Stimulated activated CD8-positive, alpha-beta memory T cell treated with anti-CD3 and anti-CD28 coated beads, Interleukin-4, amount 100 ng/mL, for 4 hours (primary cell): Measurements from ENCODE around the gene ACSBG1.

Experiments used
- DNase-seq, 2 donors: peaks; one replicate each; pipeline ENCODE4 v3.0.0-alpha.2; 2020; ENCODE audit warnings: low read depth in 2 of 2, low spot score in 1 of 2

The ACSBG1 gene

DNA sequence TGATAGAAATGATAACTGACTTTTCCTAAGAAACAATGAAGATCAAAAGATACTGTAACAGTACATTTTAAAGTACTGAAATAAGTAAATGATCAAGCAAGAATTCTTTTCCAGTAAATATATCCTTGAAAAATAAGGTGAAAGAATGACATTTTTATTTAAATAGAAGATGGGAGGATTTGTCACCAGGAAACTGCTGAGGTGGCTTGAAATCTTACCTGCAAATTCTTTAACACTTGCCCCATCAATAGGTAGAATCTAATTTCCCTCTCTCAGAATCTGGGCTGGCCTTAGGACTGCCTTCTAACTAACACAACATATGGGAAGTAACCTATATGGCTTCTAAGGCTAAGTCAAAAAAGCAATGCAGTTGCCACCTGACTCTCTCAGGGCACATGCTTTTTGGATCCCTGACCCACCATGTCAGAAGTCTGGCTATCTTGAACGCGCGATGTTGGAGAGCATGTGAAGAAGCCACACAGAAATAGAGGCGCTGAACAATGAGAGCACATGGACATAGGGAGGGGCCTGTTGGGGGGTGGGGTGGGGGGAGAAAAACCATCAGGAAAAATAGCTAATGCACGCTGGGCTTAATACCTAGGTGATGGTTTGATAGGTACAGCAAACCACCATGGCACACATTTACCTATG is 11.5 kb downstream of the ACSBG1 start:
- DNase-seq = no peak

DNA sequence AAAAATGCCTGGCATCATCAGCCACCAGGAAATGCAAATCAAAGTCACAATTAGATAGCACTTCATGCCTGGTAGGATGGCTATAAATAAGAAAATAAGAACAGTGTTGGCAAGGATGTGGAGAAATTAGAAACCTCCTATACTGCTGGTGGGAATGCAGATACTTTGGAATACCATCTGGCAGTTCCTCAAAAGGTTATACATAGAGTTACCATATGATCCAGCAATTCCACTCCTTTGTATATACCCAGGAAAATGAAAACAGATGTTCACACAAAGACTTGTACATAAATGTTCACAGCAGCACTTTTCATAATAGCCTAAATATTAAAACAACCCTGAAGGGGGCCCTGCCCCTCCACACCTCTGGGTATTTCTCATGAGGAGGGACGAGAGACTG is 13.7 kb downstream of the ACSBG1 start:
- DNase-seq = no peak

DNA sequence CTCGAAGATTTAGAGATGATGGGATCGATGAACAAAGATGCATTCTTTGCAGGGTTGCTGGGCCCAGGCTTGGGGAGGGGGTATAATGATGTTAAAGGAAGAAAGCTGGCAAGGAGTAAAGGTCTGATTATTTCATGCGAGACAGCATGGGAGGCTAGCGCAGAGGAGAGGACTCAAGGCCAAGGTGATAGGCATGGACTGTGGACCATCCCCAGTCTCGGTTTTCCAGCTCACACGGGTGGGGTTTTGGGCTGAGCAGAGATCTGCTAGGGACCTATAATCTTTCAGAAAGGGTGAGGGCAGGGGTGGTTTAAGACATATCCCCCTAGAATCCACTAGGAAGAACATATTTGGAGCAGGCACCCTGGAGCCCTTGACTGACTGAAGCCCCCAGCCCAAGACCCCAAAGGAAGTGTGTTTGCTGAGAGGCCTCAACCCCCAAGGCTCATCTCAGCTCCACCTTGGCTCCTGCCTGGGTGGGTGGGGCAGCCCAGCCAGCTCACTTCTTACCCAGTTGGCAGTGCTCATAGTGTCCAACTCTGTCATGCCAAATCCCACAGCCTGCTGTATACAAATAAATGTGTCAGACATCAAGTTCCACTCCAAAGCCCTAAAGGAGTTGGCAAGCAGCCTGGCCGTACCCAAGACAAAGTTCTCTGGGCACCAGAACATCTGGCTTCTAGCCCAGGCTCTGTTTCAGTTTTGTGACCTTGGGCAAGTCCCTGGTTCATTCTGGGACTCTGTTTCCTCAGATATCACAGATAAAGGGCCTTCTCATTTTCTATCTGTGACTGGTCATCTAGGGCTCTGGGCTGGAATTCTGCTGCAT is 17.9 kb downstream of the ACSBG1 start:
- DNase-seq = no peak

DNA sequence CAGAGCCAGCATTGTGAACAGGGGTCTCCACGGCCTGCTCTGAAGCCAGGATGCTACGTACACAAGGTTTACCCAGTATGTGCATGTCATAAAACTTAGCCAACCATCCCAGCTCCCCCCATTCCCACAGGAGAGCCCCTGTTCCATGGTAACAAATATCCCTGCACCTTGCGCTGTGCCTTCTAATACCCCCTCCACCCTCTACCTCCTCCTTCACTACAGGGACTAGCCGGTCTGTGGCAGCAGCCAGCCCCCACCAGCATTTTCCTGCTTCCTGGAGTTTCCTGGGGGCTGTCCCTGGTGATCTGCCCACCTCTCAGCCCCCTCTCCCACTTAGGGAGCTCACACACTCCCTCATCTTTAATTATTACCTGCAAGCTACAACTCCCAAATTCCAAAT is 20.4 kb downstream of the ACSBG1 start:
- DNase-seq = no peak

DNA sequence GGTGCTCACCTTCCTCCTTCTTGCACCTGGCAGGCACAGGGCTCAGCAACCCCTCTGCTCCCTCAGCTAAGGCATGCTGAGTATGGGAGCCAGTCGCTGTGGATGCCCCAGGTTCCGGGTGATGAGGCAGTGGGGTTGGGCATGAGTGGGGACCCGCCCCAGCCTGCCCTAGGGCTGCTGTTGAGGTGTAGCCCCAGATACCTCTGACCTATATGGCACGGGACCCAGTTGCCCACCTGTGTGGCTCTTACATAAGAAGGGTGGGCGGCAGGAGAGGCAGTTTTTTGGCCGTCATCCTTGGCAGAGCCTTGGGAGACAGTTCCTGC is 21.0 kb downstream of the ACSBG1 start:
- DNase-seq = no peak

DNA sequence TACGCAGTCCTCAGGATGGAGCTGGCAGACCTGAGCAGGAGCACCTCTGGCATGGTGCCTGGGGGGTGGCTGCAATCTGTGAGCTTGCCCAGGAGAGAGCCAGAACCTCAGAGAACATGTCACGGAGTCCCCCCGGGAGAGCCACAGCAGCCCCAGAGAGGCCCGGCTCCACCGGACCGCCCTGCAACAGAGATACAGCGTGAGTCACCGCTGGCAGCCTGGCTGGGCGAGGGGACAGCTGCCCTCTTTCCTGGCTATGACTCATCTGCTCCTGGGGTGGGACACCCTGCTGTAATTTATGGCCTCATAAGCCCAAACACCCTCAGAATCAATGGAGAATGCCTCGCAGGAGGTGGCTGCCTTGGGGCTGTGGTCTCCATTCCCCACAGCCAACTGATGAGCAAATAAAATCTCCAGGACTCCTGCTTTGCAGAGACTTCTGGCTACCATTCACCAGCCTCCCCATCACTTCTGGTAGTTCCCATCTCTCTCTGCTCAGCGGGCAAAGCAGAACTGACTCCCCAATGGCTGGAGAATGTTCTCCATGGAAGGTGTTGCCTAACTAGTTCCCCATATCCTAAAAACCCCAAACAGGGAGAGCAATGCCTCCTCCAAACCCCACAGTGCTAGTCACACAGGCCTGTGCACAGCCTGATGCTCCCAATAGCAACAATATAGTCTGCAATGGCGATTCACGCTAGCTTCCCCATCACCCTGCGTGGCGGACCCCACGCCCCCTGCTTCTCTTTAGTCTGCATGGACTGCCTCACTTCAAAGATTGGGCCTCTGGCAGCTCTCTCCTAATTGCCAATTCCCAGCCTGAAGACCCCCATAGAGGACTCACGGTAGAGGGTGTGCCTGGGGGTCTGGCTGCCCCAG is 21.6 kb downstream of the ACSBG1 start:
- no peak for DNase-seq

DNA sequence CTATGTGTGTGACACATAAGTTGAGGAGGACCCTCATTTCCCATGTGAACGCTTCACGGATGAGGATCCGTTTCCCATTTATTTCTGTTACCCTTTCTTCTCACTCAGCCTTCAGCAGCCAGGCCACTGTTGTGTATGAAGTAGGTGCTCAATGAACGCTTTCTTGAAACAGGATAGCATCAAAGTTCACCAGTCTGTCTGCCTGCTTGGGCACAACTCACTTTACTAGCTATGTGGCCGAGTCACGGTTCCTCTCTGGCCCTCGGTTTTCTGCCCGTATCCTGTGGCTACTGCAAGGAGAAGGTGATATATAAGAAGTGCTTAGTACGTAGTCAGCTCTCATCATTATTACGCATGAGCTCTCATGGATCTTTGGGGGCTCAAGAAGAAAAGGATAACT is 22.4 kb downstream of the ACSBG1 start:
- DNase-seq = no peak

DNA sequence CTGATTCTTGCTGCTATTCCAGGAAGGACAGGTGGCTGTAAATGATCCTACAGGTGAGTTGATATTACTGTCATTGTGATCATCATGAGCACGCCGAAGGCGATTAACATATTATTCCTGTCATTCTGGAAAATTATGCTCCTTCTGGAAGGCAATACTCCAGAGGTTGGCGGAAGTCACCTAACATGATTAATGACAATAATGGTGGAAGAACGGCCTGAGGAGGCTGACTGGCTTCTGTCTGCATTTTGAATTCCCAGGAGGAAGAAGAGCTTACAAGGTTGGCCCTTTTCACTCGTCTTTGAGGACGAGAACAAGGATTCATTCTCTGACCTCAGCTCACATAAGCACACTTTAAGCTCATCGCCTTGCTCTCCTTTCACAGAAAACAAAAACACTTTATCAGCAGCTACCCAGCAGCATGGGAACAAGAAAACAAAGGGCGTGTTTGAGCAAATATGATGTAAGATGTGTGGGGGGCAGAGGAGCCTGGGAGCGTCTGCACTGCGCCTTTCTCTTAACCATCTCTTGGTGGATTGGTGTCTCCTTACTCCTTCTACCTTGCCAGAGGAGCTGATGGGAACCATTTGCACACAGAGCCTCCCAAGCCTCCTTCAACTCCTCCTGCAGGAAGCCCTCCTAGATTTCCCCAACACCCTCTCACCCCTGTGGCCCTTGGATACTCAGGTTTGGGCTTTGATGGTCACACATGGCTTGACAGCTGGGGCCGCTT is 23.0 kb downstream of the ACSBG1 start:
- DNase-seq = no peak

DNA sequence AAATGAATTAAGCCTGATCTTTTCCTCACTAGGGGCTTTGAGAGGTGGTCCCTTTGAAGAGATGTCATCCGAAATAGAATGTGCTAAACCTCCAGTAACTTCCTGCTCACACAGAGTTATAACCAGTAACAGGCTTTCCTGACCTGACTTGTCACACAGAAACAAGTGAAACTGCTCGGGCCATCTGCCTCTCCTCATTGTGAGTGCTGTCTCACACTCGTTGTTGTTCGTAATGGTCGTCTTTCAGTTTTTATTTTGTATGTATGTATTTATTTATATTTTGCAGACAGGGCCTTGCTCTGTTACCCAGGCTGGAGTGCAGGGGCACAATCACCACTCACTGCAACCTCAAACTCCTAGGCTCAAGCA is 24.0 kb downstream of the ACSBG1 start:
- no peak for DNase-seq

DNA sequence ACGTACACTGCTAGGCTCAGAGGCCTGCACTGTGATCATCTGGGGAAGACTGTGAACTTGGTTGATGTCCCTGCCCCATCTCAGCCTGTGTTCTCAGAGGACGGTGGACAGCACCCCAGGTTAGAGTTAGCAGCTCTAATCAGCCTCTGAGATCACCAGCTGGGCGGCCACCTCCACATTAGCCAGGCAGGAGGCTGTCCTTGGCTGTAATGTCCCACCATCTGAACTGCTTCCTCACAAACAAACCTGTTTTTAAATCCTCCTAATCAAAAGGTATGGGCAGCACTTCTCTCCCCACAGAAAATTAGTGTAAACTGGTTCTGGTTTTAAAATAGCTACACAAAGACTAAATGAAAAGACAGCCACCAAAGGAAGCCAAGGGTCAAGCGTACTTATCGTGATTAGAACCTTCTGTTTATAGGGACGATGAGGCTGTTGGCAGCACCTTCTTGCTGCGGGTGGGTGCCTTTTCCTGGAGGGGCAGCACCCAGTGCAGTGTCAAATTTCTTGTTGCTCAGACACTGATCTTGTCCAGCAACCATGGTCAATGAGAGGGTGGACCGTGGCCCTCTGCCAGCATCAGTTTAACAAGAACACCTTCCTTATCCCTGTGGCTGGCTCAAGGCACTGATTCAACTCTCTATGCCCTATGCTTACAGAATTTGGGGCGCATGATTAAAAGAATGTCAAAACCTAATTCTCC is 24.6 kb downstream of the ACSBG1 start:
- no peak for DNase-seq

DNA sequence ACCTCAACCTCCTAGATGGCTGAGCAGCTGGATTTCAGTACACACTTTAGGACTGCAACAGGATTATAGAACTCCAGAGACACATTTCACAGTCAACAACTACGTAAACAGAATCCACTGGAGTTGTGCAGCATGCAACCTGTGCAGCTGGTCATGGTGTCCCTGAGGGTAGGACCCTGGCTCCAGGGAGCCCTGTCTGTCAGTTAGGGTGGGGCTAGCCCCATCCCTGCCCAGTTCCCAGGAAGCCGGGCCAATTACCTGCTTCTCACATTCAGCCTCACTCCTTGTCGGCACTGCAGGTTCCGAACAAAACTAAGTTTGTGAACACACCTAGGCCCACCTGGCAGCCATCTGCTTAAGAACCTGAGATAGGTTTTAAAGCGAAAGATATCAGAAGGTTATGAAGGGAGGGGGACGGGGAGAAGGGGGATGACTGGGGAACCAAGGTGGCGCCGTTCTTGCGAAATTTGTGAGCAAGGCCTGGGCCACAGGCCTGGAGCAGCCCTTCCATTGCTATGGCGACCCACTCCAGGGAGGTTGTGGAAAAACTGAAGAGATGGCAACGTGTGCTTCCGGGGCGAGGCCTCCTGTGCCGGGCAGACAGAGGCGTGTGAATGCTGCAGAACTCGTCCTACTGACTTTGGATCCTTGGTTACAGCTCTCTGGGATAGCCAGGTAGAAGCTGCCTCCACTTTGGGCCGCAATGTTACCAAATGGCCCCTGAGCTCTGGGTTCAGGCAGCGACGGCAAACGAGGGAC is 25.3 kb downstream of the ACSBG1 start:
- DNase-seq = no peak

DNA sequence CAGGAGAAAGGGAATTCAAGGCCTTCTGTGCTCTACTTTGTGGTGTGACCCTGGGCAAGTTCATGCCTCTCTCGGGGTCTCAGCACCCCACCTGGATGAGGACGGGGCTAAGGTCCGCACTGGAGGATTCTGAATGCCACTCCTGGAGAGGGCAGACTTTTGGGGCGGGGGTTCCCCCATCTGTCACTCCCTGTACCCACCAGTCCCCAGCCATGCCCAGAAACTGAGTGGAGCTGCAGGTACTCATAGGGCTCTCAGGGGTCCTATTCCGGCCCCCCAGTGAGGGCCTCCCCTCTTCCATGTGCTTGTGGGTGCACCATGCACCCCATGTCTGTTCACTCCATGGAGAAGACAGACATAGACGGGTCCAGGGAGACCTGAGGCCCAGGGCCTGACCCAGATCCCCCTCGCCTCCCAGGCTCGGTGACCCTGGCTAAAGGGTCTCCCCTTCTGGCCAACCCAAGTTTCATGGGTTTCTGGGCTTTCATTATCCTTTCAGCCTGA is 26.0 kb downstream of the ACSBG1 start:
- no peak for DNase-seq

DNA sequence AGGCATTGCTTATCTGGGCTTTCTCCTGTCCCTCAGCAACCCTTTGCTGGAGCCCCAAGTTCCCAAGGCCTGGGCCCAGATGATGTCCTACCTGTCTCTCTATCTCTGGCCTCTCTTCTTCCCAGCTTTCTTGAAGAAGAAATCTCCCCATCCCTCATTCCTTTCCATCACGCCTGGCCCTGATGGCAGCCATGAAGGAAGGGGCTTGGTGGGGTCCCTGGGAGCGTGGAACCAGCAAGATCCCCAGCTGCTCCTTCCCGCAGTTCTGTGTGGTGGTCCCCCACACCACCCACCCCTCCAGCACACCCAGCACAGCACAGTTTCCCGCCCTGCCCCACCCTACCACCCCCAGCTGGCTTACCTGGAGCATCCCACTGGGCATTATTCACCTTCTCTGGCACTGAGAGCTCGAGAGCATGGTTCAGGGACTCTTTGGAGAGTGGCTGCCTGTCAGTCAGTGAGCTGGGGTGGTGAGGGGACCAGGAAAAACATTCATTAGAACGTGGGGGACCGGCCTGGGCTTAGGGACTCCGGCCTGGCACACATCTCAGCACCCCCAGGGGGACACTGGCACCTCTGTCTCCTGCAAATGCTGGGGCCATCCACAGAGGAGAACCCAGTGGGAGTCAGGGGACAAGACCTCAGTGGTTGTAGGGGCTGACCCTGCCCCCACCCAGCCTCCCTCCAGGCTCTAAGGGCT is 26.6 kb downstream of the ACSBG1 start:
- DNase-seq = no peak

DNA sequence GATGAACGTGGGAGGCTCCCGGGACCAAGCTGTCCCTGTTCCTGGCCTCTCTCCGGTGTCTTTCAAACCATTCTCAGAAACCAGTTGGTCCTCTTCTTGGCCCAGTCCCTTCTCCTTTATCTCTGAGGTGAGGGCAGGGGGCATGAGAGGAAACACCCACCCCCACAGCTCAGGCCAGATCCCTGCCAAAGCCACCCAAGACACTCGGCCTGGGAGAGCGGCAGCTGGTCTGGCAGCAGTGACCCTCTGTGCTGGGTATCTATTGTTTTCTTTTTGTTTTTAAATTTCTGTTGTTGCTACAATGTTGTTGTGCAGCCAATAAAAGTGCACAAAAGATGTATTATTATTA is 27.3 kb downstream of the ACSBG1 start:
- DNase-seq = no peak

DNA sequence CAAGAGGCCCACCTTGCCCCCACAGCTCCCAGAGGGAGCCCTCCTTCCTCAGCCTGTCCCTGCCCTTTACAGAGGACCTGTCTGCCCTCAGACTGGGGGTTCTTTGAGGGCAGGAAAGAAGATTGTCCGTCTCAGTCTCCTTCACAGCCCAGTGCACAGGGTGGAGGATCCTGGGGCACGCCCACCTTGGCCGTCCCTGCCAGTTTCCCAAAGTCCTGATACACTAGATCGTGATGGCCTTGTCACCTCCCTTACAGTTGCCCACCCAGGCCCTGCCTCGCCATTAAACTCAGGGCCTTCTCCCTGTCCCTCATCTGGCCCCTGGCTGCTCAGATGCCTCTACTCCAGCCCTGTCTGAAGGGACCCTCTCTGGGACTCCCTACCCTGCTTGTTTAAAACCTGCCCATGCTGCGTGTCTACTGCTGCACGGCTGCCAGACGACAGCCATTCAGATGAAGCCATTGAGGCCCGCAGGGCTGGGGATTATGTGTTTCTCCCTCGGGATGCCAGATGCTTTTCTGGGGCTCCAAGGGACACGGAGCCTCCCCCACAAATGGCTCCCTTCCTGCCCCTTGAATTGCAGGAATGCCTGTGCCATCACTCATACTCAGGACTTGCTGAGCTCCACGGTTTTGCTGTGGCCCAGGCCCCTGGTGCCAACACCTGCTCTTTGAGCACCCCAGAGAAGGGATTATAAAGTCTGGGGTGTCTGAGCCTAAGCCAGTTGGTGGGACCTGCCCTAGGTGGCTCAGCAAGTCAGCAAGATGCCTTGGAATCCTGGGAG is 27.8 kb downstream of the ACSBG1 start:
- no peak for DNase-seq

DNA sequence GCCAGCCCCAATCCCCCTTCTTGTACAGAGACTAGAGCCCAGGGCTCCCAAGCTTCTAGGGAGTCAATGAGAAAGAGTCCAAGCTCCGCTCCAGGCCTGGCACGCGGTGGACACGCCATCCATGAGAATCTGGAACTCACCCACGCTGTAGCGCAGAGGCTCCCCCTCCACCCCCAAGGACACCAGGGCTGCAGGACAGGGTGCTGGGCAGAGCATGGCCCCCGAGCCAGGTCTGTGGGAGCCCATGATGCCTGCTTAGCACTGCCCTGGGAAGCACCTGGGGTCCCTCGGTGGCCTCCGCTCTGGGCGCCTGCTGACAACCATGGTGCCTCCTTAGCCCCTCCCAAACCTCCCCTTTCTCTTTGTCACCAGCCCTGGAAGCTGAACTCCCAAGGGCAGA is 28.5 kb downstream of the ACSBG1 start:
- no peak for DNase-seq

DNA sequence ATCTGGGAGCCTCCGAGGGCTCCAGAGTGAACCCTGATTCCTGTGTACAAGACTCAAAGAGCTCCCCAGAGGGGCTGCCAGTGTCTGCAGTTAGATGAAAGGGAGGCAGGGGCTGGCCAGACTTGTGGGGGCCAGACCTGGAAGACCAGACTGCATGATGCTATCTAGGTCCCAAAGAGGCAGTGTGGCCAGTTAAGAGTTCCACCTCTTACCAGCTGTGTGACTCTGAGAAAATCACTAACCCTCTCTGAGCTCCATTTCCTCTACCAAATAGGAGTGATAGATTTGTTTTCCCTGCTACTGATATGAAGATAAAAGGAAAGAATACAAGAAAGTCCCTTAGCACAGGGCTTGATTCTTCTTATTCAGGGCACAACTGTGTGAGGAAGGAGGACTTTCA is 29.0 kb downstream of the ACSBG1 start:
- DNase-seq = no peak
